ENCODE results near the gene EEF2K. TPM values are rescaled to one million over a fixed set of nuclear protein-coding genes. Genes with fewer than 3 reads are reported as not detected.

The EEF2K gene
- total RNA-seq, 3 donors from 2014 or later: 38.6 to 60.8 (median 39.7) TPM

- DNase-seq: peak in 1 of 3 donors; percentile 14
- intact Hi-C loops (cut with DNase I, micrococcal nuclease): loop anchor here (5.0 kb wide), 1 partner anchor 99 kb away; no protein-coding TSS in a partner anchor
- Histone ChIP-seq H3K4me3 (peak overlapping the region; percentile 56), H3K9me3 (no peaks in the 10 kb centered on the region), H3K36me3 (ENCODE audit: low read depth) (no peaks in the 10 kb centered on the region), H3K4me1 (ENCODE audit: low read depth) (no peaks in the 10 kb centered on the region)
- TF ChIP-seq CTCF (IDR thresholded peaks at IDR 0.05): no peak
- ATAC-seq: no peak
Measured at GRCh38 chr16:22296225-22297113, 90.4 kb downstream of the EEF2K start.

- peak; percentile 98 for TF ChIP-seq CTCF (IDR thresholded peaks at IDR 0.05)
Measured at GRCh38 chr16:22297114-22297870, 91.2 kb downstream of the EEF2K start, which contains the start of gene POLR3E. Gene POLR3E, plus strand, starts transcription at chr16:22297409. Its CDS starts 5,560 bp downstream, at chr16:22302969.

GRCh38 chr16:22297871-22298733 is 92.0 kb downstream of the EEF2K start:
- TF ChIP-seq CTCF (IDR thresholded peaks at IDR 0.05): no peak
- intact Hi-C loops (cut with DNase I, micrococcal nuclease): loop anchor here (5.0 kb wide), 1 partner anchor 101 kb away; no protein-coding TSS in a partner anchor
- H3K9me3 ChIP-seq: no peaks in the 10 kb centered on the region
- ATAC-seq: peak; percentile 30
- peak overlapping the region; percentile 56 for H3K4me3 ChIP-seq
- H3K4me1 ChIP-seq (ENCODE audit: low read depth): no peaks in the 10 kb centered on the region
- no peaks in the 10 kb centered on the region for H3K36me3 ChIP-seq (ENCODE audit: low read depth)
- DNase-seq: peak; percentile 53 to 71 (median 69)

More at GRCh38 chr16:22297114-22297870, 91.2 kb downstream of the EEF2K start, which contains the start of gene POLR3E:
- peak; percentile 97 for ATAC-seq
- H3K4me1 ChIP-seq (ENCODE audit: low read depth): no peaks in the 10 kb centered on the region
- peak within 1 kb of the TSS; percentile 56 for H3K4me3 ChIP-seq
- H3K36me3 ChIP-seq (ENCODE audit: low read depth): no peaks in the 10 kb centered on the region
- peak; percentile 99 to 100 (median 100) for DNase-seq
- H3K9me3 ChIP-seq: no peaks in the 10 kb centered on the region
- intact Hi-C loops (cut with DNase I, micrococcal nuclease): loop anchor here (5.0 kb wide), 1 partner anchor 100 kb away; no protein-coding TSS in a partner anchor

GRCh38 chr16:22299036-22299435 is 93.0 kb downstream of the EEF2K start:
- no peak for TF ChIP-seq CTCF (IDR thresholded peaks at IDR 0.05)
- no peak for DNase-seq
- Histone ChIP-seq H3K36me3 (ENCODE audit: low read depth) (no peaks in the 10 kb centered on the region), H3K9me3 (no peaks in the 10 kb centered on the region), H3K4me1 (ENCODE audit: low read depth) (no peaks in the 10 kb centered on the region), H3K4me3 (no peak overlapping the region)
- ATAC-seq: no peak
- intact Hi-C loops (cut with DNase I, micrococcal nuclease): loop anchor here (5.0 kb wide), 1 partner anchor 102 kb away; no protein-coding TSS in a partner anchor

Data from mucosa of descending colon (tissue), 3 donors.